NB4 (cell line): ENCODE measurements around the gene NAXE.
"Not testable (repeated sequence)": the region's sequence is repeated elsewhere in the genome, so short reads cannot be mapped to it uniquely, and the experiment has no call there.

ENCODE experiments used
- DNase-seq: peaks from one replicate; pipeline ENCODE4 v3.0.0; 2010; ENCODE audit warnings: low read depth
- H3K4me3 ChIP-seq: one replicate; pipeline ENCODE4 v1.5.1; 2011; ENCODE audit warnings: mild to moderate bottlenecking, low read depth, low read length, moderate library complexity
- CTCF ChIP-seq: IDR thresholded peaks from one replicate; pipeline ENCODE4 v1.5.1; 2012; ENCODE audit warnings: low read depth, low read length
- MAX ChIP-seq: IDR thresholded peaks from 2 replicates; pipeline ENCODE4 v1.6.1; 2011; ENCODE audit warnings: low read depth, low read length
- MYC ChIP-seq: IDR thresholded peaks from 2 replicates; pipeline ENCODE4 v1.6.1; 2011; ENCODE audit warnings: low read depth, low read length
- POLR2A ChIP-seq: IDR thresholded peaks from 2 replicates; pipeline ENCODE4 v1.6.1; 2011; ENCODE audit warnings: mild to moderate bottlenecking; ENCODE audit not compliant: insufficient read length; ENCODE audit errors: extremely low read depth

The NAXE gene

DNA sequence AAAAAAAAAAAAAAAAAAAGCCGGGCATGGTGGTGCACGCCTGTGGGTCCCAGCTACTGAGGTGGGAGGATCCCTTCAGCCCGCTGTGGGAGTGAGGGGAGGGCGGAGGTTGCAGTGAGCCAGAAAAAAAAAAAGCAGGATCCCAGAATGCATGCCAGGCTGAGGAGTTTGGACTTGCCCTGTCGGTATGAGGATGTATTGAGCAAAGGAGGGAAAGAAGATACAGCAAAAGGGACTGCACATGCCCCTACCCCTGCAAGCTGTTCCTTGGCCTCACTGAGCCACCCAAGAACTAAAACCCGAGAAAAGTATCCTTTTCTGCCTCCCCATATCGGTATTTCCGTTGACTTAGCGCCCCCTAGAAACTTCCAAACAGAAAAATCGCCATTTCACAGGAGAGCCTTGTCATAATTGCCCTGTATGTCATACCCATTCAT lies 11.0 kb downstream of the NAXE start:
- DNase-seq: peak; percentile 52
- peak; percentile 52 for TF ChIP-seq CTCF
- TF ChIP-seq POLR2A: no peak
- H3K4me3 ChIP-seq: no peak overlapping the region

DNA sequence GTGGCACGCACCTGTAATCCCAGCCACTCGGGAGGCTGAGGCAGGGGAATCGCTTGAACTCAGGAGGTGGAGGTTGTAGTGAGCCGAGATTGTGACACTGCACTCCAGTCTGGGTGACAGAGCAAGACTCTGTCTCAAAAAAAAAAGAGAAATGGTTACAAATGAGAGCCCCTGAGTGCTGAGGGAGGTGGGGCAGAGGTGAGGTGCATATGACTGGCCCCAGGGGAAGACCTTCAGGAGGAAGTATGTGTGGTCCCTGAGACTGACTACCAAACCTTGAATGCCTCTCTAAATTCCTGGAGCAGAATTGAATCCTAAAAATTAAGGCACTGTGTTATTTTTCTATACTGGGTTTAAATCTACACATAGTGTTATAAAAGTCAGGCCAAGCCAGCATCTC lies 15.8 kb downstream of the NAXE start:
- not testable (repeated sequence) for DNase-seq, H3K4me3 ChIP-seq

GRCh38 chr1:156608036-156608674 lies 16.6 kb downstream of the NAXE start:
- TF ChIP-seq MYC: no peak
- TF ChIP-seq CTCF: peak; percentile 76
- TF ChIP-seq MAX: no peak
- peak; percentile 82 for DNase-seq
- no peak overlapping the region for H3K4me3 ChIP-seq

GRCh38 chr1:156608981-156609380 lies 17.4 kb downstream of the NAXE start:
- no peak overlapping the region for H3K4me3 ChIP-seq
- peak; percentile 48 for DNase-seq
- no peak for TF ChIP-seq MYC
- 0 out of 2 replicates have a peak, but pooled peaks have one; percentile 14 for TF ChIP-seq MAX
- TF ChIP-seq CTCF: peak; percentile 65
- no peak for TF ChIP-seq POLR2A

DNA sequence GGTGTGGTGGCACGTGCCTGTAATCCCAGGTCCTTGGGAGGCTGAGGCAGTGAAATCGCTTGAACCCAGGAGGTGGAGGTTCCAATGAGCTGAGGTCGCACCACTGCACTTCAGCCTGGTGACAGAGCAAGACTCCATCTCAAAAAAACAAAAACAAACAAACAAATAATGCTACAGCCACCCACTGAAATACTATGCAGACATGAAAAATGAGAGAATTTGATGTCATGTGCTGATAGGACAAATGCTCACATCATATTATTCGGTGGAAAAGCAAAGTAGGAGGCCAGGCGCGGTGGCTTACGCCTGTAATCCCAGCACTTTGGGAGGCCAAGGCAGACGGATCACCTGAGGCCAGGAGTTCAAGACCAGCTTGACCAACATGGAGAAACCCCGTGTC lies 18.5 kb downstream of the NAXE start:
- DNase-seq, H3K4me3 ChIP-seq: not testable (repeated sequence)

- no peak overlapping the region for H3K4me3 ChIP-seq
- no peak for DNase-seq
- TF ChIP-seq MAX (no peak), CTCF (no peak), POLR2A (no peak), MYC (no peak)
Observed at GRCh38 chr1:156612666-156613065, 21.1 kb downstream of the NAXE start.

GRCh38 chr1:156615946-156616345 lies 24.4 kb downstream of the NAXE start:
- DNase-seq: no peak
- TF ChIP-seq CTCF: no peak
- TF ChIP-seq MAX: no peak
- no peak for TF ChIP-seq MYC
- no peak for TF ChIP-seq POLR2A
- H3K4me3 ChIP-seq: no peak overlapping the region
